Measurements from ENCODE around the gene MYD88. TPM values are rescaled to one million over a fixed set of nuclear protein-coding genes. Genes with fewer than 3 reads are reported as not detected.
A peak's percentile ranks its signal among the peaks of the same experiment; 100 is the strongest.

MYD88 gene
- total and polyA plus RNA-seq, 7 experiments from 2014 or later = 35.2 to 108 (median 52.8) TPM

GRCh38 chr3:38119821-38120692, 18.4 kb upstream of the MYD88 start:
- peaks cover 4 to 20% (median 9%) of the 10 kb centered on the region in 7 donors for H3K4me1 Mint-ChIP-seq
- peaks cover 0 to 16% (median 11%) of the 10 kb centered on the region in 5 donors for H3K36me3 Mint-ChIP-seq
- ChIA-PET CTCF (interaction anchor here (1.3 to 2.6 kb wide), 2 partner anchors 59 to 360 kb away, joined by 3 to 10 read pairs; no protein-coding TSS in a partner anchor), POLR2A (no interaction called here)
- no peak for DNase-seq
- H3K27me3 Mint-ChIP-seq = no peaks in the 10 kb centered on the region
- H3K36me3 ChIP-seq (ENCODE audit: control insufficient read depth in 2 of 3, insufficient read depth in 3 of 3, low read length in 3 of 3) = peaks cover 0 to 50% (median 7%) of the 10 kb centered on the region in 3 experiments
- no peak for ATAC-seq
- H3K4me3 ChIP-seq (ENCODE audit: low read length) = no peak overlapping the region
- H3K27ac ChIP-seq (ENCODE audit: low read depth, low read length) = no peak overlapping the region
- no peaks in the 10 kb centered on the region for H3K4me1 ChIP-seq (ENCODE audit: control insufficient read depth in 2 of 2, insufficient read depth in 2 of 2, low read length in 2 of 2)
- intact Hi-C loops (cut with micrococcal nuclease) = loop anchor here (2.0 to 5.0 kb wide), 5 partner anchors 92 to 532 kb away; partner anchors contain the start of gene XYLB (in 2 of the 2)
- no peaks in the 10 kb centered on the region for H3K9me3 ChIP-seq (ENCODE audit: control insufficient read depth in 2 of 3, low read length in 3 of 3)
- no peaks in the 10 kb centered on the region for H3K9me3 Mint-ChIP-seq
- peak overlapping the region in 5 of 9 donors; percentile 14 to 90 (median 61) for H3K27ac Mint-ChIP-seq
- no peaks in the 10 kb centered on the region for H3K27me3 ChIP-seq (ENCODE audit: control insufficient read depth in 2 of 2, insufficient read depth in 2 of 2, low read length in 2 of 2)
- no peak overlapping the region for H3K4me3 Mint-ChIP-seq

- Mint-ChIP-seq H3K4me3 (no peak overlapping the region), H3K4me1 (peaks cover 4 to 20% (median 10%) of the 10 kb centered on the region in 7 donors), H3K9me3 (no peaks in the 10 kb centered on the region), H3K27ac (peak overlapping the region in 2 of 9 donors; percentile 29 to 32), H3K36me3 (peaks cover 0 to 24% (median 12%) of the 10 kb centered on the region in 5 donors), H3K27me3 (no peaks in the 10 kb centered on the region)
- intact Hi-C loops (cut with micrococcal nuclease) = no loop called here
- Histone ChIP-seq H3K36me3 (ENCODE audit: control insufficient read depth in 2 of 3, insufficient read depth in 3 of 3, low read length in 3 of 3) (peaks cover 3 to 58% (median 7%) of the 10 kb centered on the region in 3 experiments), H3K9me3 (ENCODE audit: control insufficient read depth in 2 of 3, low read length in 3 of 3) (no peaks in the 10 kb centered on the region), H3K4me1 (ENCODE audit: control insufficient read depth in 2 of 2, insufficient read depth in 2 of 2, low read length in 2 of 2) (no peaks in the 10 kb centered on the region), H3K27me3 (ENCODE audit: control insufficient read depth in 2 of 2, insufficient read depth in 2 of 2, low read length in 2 of 2) (no peaks in the 10 kb centered on the region), H3K4me3 (ENCODE audit: low read length) (no peak overlapping the region), H3K27ac (ENCODE audit: low read depth, low read length) (no peak overlapping the region)
- ATAC-seq = no peak
- ChIA-PET CTCF (interaction anchor here (2.6 kb wide), 1 partner anchor 359 kb away, joined by 10 read pairs; no protein-coding TSS in a partner anchor), POLR2A (no interaction called here)
- no peak for DNase-seq
These were observed 17.6 kb upstream of the MYD88 start for GRCh38 chr3:38120693-38121450.

GRCh38 chr3:38121451-38121831, 17.0 kb upstream of the MYD88 start:
- no peak overlapping the region for H3K27ac ChIP-seq (ENCODE audit: low read depth, low read length)
- ChIA-PET CTCF (no interaction called here), POLR2A (no interaction called here)
- peaks cover 0 to 25% (median 12%) of the 10 kb centered on the region in 5 donors for H3K36me3 Mint-ChIP-seq
- H3K36me3 ChIP-seq (ENCODE audit: control insufficient read depth in 2 of 3, insufficient read depth in 3 of 3, low read length in 3 of 3) = peaks cover 7 to 64% (median 9%) of the 10 kb centered on the region in 3 experiments
- no peaks in the 10 kb centered on the region for H3K27me3 ChIP-seq (ENCODE audit: control insufficient read depth in 2 of 2, insufficient read depth in 2 of 2, low read length in 2 of 2)
- H3K4me3 ChIP-seq (ENCODE audit: low read length) = no peak overlapping the region
- H3K4me1 Mint-ChIP-seq = peaks cover 4 to 20% (median 9%) of the 10 kb centered on the region in 7 donors
- H3K4me3 Mint-ChIP-seq = no peak overlapping the region
- no peaks in the 10 kb centered on the region for H3K27me3 Mint-ChIP-seq
- H3K9me3 Mint-ChIP-seq = no peaks in the 10 kb centered on the region
- DNase-seq = no peak
- H3K27ac Mint-ChIP-seq = no peak overlapping the region
- no peaks in the 10 kb centered on the region for H3K4me1 ChIP-seq (ENCODE audit: control insufficient read depth in 2 of 2, insufficient read depth in 2 of 2, low read length in 2 of 2)
- ATAC-seq = no peak
- no peaks in the 10 kb centered on the region for H3K9me3 ChIP-seq (ENCODE audit: control insufficient read depth in 2 of 3, low read length in 3 of 3)
- intact Hi-C loops (cut with micrococcal nuclease) = no loop called here

- Mint-ChIP-seq H3K27me3 (no peaks in the 10 kb centered on the region), H3K9me3 (no peaks in the 10 kb centered on the region), H3K4me3 (no peak overlapping the region), H3K4me1 (peaks cover 4 to 20% (median 9%) of the 10 kb centered on the region in 7 donors), H3K36me3 (peaks cover 0 to 29% (median 12%) of the 10 kb centered on the region in 5 donors), H3K27ac (peak overlapping the region in 2 of 9 donors; percentile 1 to 52)
- ATAC-seq (no peak), DNase-seq (peak in 1 of 9 donors; percentile 16)
- Histone ChIP-seq H3K9me3 (ENCODE audit: control insufficient read depth in 2 of 3, low read length in 3 of 3) (no peaks in the 10 kb centered on the region), H3K27ac (ENCODE audit: low read depth, low read length) (no peak overlapping the region), H3K4me1 (ENCODE audit: control insufficient read depth in 2 of 2, insufficient read depth in 2 of 2, low read length in 2 of 2) (no peaks in the 10 kb centered on the region), H3K27me3 (ENCODE audit: control insufficient read depth in 2 of 2, insufficient read depth in 2 of 2, low read length in 2 of 2) (no peaks in the 10 kb centered on the region), H3K4me3 (ENCODE audit: low read length) (no peak overlapping the region), H3K36me3 (ENCODE audit: control insufficient read depth in 2 of 3, insufficient read depth in 3 of 3, low read length in 3 of 3) (peaks cover 11 to 69% (median 14%) of the 10 kb centered on the region in 3 experiments)
- intact Hi-C loops (cut with micrococcal nuclease) = no loop called here
- ChIA-PET POLR2A (no interaction called here), CTCF (no interaction called here)
These were observed 16.5 kb upstream of the MYD88 start for GRCh38 chr3:38121832-38122461.

GRCh38 chr3:38122712-38123290, 15.7 kb upstream of the MYD88 start:
- H3K27me3 Mint-ChIP-seq = no peaks in the 10 kb centered on the region
- H3K4me1 Mint-ChIP-seq = peaks cover 4 to 20% (median 10%) of the 10 kb centered on the region in 7 donors
- H3K4me3 Mint-ChIP-seq = no peak overlapping the region
- POLR2A ChIA-PET = no interaction called here
- Histone ChIP-seq H3K36me3 (ENCODE audit: control insufficient read depth in 2 of 3, insufficient read depth in 3 of 3, low read length in 3 of 3) (peaks cover 19 to 78% (median 23%) of the 10 kb centered on the region in 3 experiments), H3K27ac (ENCODE audit: low read depth, low read length) (no peak overlapping the region), H3K4me3 (ENCODE audit: low read length) (no peak overlapping the region), H3K9me3 (ENCODE audit: control insufficient read depth in 2 of 3, low read length in 3 of 3) (no peaks in the 10 kb centered on the region), H3K27me3 (ENCODE audit: control insufficient read depth in 2 of 2, insufficient read depth in 2 of 2, low read length in 2 of 2) (no peaks in the 10 kb centered on the region), H3K4me1 (ENCODE audit: control insufficient read depth in 2 of 2, insufficient read depth in 2 of 2, low read length in 2 of 2) (no peaks in the 10 kb centered on the region)
- H3K27ac Mint-ChIP-seq = peak overlapping the region in 2 of 9 donors; percentile 45 to 77
- peak in 1 of 9 donors; percentile 18 for DNase-seq
- no peaks in the 10 kb centered on the region for H3K9me3 Mint-ChIP-seq
- CTCF ChIA-PET = no interaction called here
- peaks cover 0 to 37% (median 12%) of the 10 kb centered on the region in 5 donors for H3K36me3 Mint-ChIP-seq
- intact Hi-C loops (cut with micrococcal nuclease) = no loop called here
- ATAC-seq = no peak
